Measurements from ENCODE around the gene ERN2.
A peak's percentile ranks its signal among the peaks of the same experiment; 100 is the strongest.
"Not testable (repeated sequence)": the region's sequence is repeated elsewhere in the genome, so short reads cannot be mapped to it uniquely, and the experiment has no call there.

The ERN2 gene

GRCh38 chr16:23734176-23734893 lies 21.3 kb upstream of the ERN2 start:
- ATAC-seq (replicated peaks) (no peak), DNase-seq (no peak)
- Mint-ChIP-seq H3K36me3 (ENCODE audit: insufficient read depth) (no peaks in the 10 kb centered on the region), H3K27me3 (peaks cover 22 to 24% of the 10 kb centered on the region in 2 donors), H3K4me3 (no peak overlapping the region), H3K9me3 (no peaks in the 10 kb centered on the region), H3K27ac (no peak overlapping the region), H3K4me1 (ENCODE audit: low read depth in 2 of 2) (peaks cover 3 to 5% of the 10 kb centered on the region in 2 donors)

DNA sequence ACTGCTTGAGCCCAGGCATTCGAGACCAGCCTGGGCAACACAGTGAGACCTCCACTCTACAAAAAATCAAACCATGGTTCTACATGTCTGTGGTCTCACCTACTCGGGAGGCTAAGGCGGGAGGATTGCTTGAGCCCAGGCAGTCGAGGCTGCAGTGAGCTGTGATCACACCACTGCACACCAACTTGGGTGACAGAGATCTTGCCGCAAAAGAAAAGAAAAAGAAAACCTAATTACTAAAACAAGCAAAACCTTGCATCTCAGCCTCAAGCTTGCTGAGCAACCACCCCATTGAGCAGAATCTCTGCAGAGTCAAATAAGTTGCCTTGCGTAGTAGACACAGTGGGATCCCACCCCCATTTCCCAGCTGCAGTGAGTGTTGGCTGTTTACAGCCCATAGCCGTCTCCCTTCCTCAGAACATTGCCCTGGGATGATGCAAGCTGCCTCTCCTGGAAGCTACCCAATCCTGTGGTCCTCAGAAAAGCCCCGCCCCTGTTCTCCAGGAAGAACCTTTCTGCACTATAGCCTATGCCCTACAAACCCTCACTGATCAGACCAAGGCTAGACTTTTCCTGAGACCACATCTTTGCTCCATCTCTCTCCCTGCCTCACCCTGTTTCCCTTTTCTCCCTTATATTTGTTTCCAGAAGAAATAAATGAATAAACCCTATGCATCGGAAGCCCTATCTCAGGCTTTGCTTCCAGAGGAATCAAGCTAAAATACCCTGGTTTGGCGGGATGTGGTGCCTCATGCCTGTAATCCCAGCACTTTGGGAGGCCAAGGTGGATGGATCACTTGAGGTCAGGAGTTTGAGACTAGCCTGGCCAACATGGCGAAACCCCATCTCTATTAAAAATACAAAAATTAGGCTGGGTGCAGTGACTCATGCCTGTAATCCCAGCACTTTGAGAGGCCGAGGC lies 16.7 kb upstream of the ERN2 start:
- Mint-ChIP-seq H3K36me3 (ENCODE audit: insufficient read depth) (no peaks in the 10 kb centered on the region), H3K4me3 (no peak overlapping the region), H3K27me3 (peaks cover 22 to 23% of the 10 kb centered on the region in 2 donors), H3K27ac (peak overlapping the region in 1 of 2 donors; percentile 46), H3K9me3 (no peaks in the 10 kb centered on the region), H3K4me1 (ENCODE audit: low read depth in 2 of 2) (peaks cover 4 to 5% of the 10 kb centered on the region in 2 donors)
- ATAC-seq (replicated peaks) (no peak), DNase-seq (no peak)

GRCh38 chr16:23728112-23728477 lies 15.1 kb upstream of the ERN2 start:
- ATAC-seq (replicated peaks) (no peak), DNase-seq (no peak)
- Mint-ChIP-seq H3K4me1 (ENCODE audit: low read depth in 2 of 2) (peaks cover 4% of the 10 kb centered on the region in 2 donors), H3K36me3 (ENCODE audit: insufficient read depth) (no peaks in the 10 kb centered on the region), H3K9me3 (peaks cover 0 to 2% of the 10 kb centered on the region in 2 donors), H3K4me3 (no peak overlapping the region), H3K27me3 (peaks cover 26 to 32% of the 10 kb centered on the region in 2 donors), H3K27ac (peak overlapping the region in 1 of 2 donors; percentile 8)

- Mint-ChIP-seq H3K27me3 (peaks cover 31 to 34% of the 10 kb centered on the region in 2 donors), H3K4me1 (ENCODE audit: low read depth in 2 of 2) (peaks cover 4% of the 10 kb centered on the region in 2 donors), H3K9me3 (peaks cover 0 to 3% of the 10 kb centered on the region in 2 donors), H3K4me3 (no peak overlapping the region), H3K27ac (no peak overlapping the region), H3K36me3 (ENCODE audit: insufficient read depth) (no peaks in the 10 kb centered on the region)
- DNase-seq (no peak), ATAC-seq (replicated peaks) (no peak)
Measured at GRCh38 chr16:23726710-23727109, 13.7 kb upstream of the ERN2 start.

- ATAC-seq (replicated peaks): no peak
- no peak overlapping the region for H3K27ac Mint-ChIP-seq
- no peak for DNase-seq
- peaks cover 4% of the 10 kb centered on the region in 2 donors for H3K4me1 Mint-ChIP-seq (ENCODE audit: low read depth in 2 of 2)
- peaks cover 0 to 3% of the 10 kb centered on the region in 2 donors for H3K9me3 Mint-ChIP-seq
- no peaks in the 10 kb centered on the region for H3K36me3 Mint-ChIP-seq (ENCODE audit: insufficient read depth)
- no peak overlapping the region for H3K4me3 Mint-ChIP-seq
- peaks cover 22 to 29% of the 10 kb centered on the region in 2 donors for H3K27me3 Mint-ChIP-seq
Measured at GRCh38 chr16:23724785-23725131, 11.7 kb upstream of the ERN2 start.

- Mint-ChIP-seq H3K4me3 (no peak overlapping the region), H3K36me3 (ENCODE audit: insufficient read depth) (no peaks in the 10 kb centered on the region), H3K27me3 (peaks cover 18 to 23% of the 10 kb centered on the region in 2 donors), H3K27ac (no peak overlapping the region), H3K9me3 (peaks cover 0 to 3% of the 10 kb centered on the region in 2 donors), H3K4me1 (ENCODE audit: low read depth in 2 of 2) (peaks cover 4% of the 10 kb centered on the region in 2 donors)
- ATAC-seq (replicated peaks) (no peak), DNase-seq (no peak)
Measured at GRCh38 chr16:23724096-23724784, 11.2 kb upstream of the ERN2 start.

- DNase-seq; H3K4me1 Mint-ChIP-seq (ENCODE audit: low read depth in 2 of 2); ATAC-seq (replicated peaks); H3K27ac Mint-ChIP-seq; H3K4me3 Mint-ChIP-seq; H3K9me3 Mint-ChIP-seq; H3K36me3 Mint-ChIP-seq (ENCODE audit: insufficient read depth): not testable (repeated sequence)
- peaks cover 13 to 25% of the 10 kb centered on the region in 2 donors for H3K27me3 Mint-ChIP-seq
Measured at GRCh38 chr16:23722613-23723240, 9.7 kb upstream of the ERN2 start.

GRCh38 chr16:23716484-23716883 lies 3.5 kb upstream of the ERN2 start:
- Mint-ChIP-seq H3K27ac (no peak overlapping the region), H3K4me1 (ENCODE audit: low read depth in 2 of 2) (peaks cover 0 to 4% of the 10 kb centered on the region in 2 donors), H3K36me3 (ENCODE audit: insufficient read depth) (no peaks in the 10 kb centered on the region), H3K27me3 (peaks cover 43 to 44% of the 10 kb centered on the region in 2 donors), H3K9me3 (no peaks in the 10 kb centered on the region), H3K4me3 (no peak overlapping the region)
- ATAC-seq (replicated peaks) (no peak), DNase-seq (no peak)

GRCh38 chr16:23711785-23712184 lies 1.2 kb downstream of the ERN2 start:
- DNase-seq (no peak), ATAC-seq (replicated peaks) (no peak)
- Mint-ChIP-seq H3K4me3 (no peak overlapping the region), H3K27ac (no peak overlapping the region), H3K36me3 (ENCODE audit: insufficient read depth) (no peaks in the 10 kb centered on the region), H3K27me3 (peaks cover 41 to 59% of the 10 kb centered on the region in 2 donors), H3K4me1 (ENCODE audit: low read depth in 2 of 2) (peaks cover 0 to 4% of the 10 kb centered on the region in 2 donors), H3K9me3 (peaks cover 0 to 2% of the 10 kb centered on the region in 2 donors)

- ATAC-seq (replicated peaks): no peak
- peaks cover 0 to 2% of the 10 kb centered on the region in 2 donors for H3K9me3 Mint-ChIP-seq
- peaks cover 41 to 67% of the 10 kb centered on the region in 2 donors for H3K27me3 Mint-ChIP-seq
Measured at GRCh38 chr16:23710504-23710903, 2.5 kb downstream of the ERN2 start.

GRCh38 chr16:23710008-23710407 lies 3.0 kb downstream of the ERN2 start:
- DNase-seq (no peak), ATAC-seq (replicated peaks) (no peak)
- H3K9me3 Mint-ChIP-seq: peaks cover 0 to 2% of the 10 kb centered on the region in 2 donors
- peaks cover 0 to 4% of the 10 kb centered on the region in 2 donors for H3K4me1 Mint-ChIP-seq (ENCODE audit: low read depth in 2 of 2)
- H3K27me3 Mint-ChIP-seq: peaks cover 45 to 70% of the 10 kb centered on the region in 2 donors
- no peaks in the 10 kb centered on the region for H3K36me3 Mint-ChIP-seq (ENCODE audit: insufficient read depth)
- H3K4me3 Mint-ChIP-seq: no peak overlapping the region
- H3K27ac Mint-ChIP-seq: no peak overlapping the region

More at GRCh38 chr16:23710504-23710903, 2.5 kb downstream of the ERN2 start:
- DNase-seq: no peak
- Mint-ChIP-seq H3K4me3 (no peak overlapping the region), H3K36me3 (ENCODE audit: insufficient read depth) (no peaks in the 10 kb centered on the region), H3K27ac (no peak overlapping the region), H3K4me1 (ENCODE audit: low read depth in 2 of 2) (peaks cover 0 to 4% of the 10 kb centered on the region in 2 donors)

DNA sequence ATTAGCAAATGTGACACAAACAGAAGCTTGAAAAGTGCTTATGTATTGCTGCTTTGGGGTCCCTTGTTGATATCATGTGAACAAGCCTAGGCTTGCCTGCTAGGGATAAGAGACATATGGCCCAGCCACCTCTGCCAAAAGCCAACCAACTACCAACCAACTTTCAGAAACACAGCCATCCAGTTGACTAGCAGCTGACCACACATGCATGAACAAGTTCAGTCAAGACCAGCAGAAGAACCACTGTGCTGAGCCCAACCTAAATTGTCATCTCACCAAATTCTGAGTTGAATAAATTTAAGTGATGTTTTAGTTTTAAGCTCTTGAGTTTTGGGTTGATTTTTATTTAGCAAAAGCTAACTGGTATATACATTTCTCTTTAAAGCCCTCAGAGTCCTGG lies 3.5 kb downstream of the ERN2 start:
- DNase-seq (no peak), ATAC-seq (replicated peaks) (no peak)
- peaks cover 0 to 4% of the 10 kb centered on the region in 2 donors for H3K4me1 Mint-ChIP-seq (ENCODE audit: low read depth in 2 of 2)
- no peaks in the 10 kb centered on the region for H3K36me3 Mint-ChIP-seq (ENCODE audit: insufficient read depth)
- no peak overlapping the region for H3K27ac Mint-ChIP-seq
- peaks cover 45 to 70% of the 10 kb centered on the region in 2 donors for H3K27me3 Mint-ChIP-seq
- H3K9me3 Mint-ChIP-seq: peaks cover 0 to 2% of the 10 kb centered on the region in 2 donors
- H3K4me3 Mint-ChIP-seq: no peak overlapping the region

GRCh38 chr16:23706439-23706838 lies 6.6 kb downstream of the ERN2 start:
- DNase-seq: no peak
- no peak overlapping the region for H3K4me3 Mint-ChIP-seq
- no peak overlapping the region for H3K27ac Mint-ChIP-seq
- no peaks in the 10 kb centered on the region for H3K36me3 Mint-ChIP-seq (ENCODE audit: insufficient read depth)
- H3K27me3 Mint-ChIP-seq: peaks cover 32 to 52% of the 10 kb centered on the region in 2 donors
- ATAC-seq (replicated peaks): no peak
- no peaks in the 10 kb centered on the region for H3K4me1 Mint-ChIP-seq (ENCODE audit: low read depth in 2 of 2)
- peaks cover 4 to 6% of the 10 kb centered on the region in 2 donors for H3K9me3 Mint-ChIP-seq
